DLD1 (cell line): ENCODE results near the gene NCSTN.

Experiments
- in situ Hi-C: cut with HindIII; loops from 2 replicates; pipeline ENCODE4 v1.10.0; 2017; ENCODE audit warnings: low sequenced_read_pairs

NCSTN gene

DNA sequence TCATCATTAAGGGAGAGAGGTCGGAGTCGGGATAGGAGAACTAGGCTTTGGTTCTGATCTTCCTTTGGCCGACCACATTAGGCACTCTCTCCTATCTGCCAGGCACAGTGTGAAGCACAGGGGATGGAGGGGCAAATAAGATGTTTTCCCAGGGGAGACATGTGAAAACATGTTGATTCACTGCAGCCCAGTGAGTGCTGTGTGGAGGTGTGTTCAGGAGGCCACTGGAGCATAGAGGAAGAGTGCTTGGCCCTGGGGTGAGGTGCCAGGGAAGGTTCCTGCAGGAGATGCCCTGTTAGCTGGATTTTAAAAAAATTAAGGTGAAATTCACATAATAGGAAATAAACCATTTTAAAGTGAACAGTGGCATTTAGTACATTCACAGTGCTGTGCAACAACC is 60.9 kb downstream of the NCSTN start:
- in situ Hi-C loops, result no loop called here

GRCh38 chr1:160405331-160405877 is 62.2 kb downstream of the NCSTN start:
- in situ Hi-C loops, result no loop called here

GRCh38 chr1:160406131-160406968 is 63.2 kb downstream of the NCSTN start:
- in situ Hi-C loops, result no loop called here

DNA sequence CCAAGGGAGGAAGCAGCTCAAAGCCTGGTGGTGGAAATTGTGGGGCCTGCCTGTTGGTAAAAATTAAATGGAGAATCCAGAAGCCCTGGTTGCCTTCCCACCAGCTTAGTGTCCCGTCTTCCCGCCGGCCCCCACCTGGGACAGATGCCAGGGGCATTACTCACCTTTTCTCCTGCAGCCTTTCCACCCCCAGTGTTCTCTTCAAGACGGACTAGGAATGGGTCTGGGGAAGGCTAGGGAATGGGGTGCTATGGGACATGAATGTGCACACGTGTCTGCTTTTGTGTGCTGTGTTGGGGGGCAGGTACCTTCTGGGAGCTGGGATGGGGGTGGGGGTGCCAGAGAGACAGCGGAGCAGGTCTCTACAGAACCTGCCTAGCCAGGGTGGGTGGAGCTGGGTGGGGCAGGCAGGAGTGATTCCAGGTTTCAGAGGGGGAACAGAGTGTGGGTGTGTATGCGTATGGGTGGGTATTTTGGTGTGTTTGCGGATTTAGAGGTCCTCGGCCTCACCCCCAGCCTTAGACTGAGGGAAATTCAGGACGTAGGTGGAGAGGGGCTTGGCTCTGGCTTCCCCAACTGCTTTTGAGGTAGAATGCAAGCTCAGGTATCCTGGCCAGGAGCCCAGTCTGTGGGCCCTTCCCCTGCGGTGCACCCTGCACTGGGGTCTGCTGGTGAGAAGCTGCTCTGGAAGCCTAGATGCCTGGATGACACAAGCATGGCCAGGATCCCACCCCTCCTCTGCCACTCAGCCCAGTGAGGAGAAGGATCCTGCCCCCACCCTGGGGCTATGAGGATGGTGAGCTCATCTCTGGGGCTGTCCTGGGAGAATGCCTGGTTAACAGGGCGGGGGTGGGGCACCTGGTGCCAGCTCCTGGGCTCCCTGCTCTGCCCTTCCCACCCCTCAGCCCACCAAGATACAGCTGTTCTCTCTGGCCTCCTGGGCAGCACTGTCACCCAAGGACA is 64.9 kb downstream of the NCSTN start:
- in situ Hi-C loops, result no loop called here
